IMR-90 (cell line): ENCODE measurements around the gene USH2A.

Experiments used
- CEBPB ChIP-seq: IDR thresholded peaks from 2 replicates; pipeline ENCODE4 v1.6.1; 2012; ENCODE audit warnings: low read depth, low read length, improper control_type of control experiment
- MXI1 ChIP-seq: IDR thresholded peaks from 2 replicates; pipeline ENCODE4 v1.6.1; 2012; ENCODE audit warnings: low read depth, mild to moderate bottlenecking, low read length, moderate library complexity, borderline replicate concordance
- POLR2A ChIP-seq: IDR thresholded peaks from 2 replicates; pipeline ENCODE4 v1.6.1; 2012; ENCODE audit warnings: mild to moderate bottlenecking, low read depth, low read length
- SMC3 ChIP-seq: fragments of 150-350 bp; IDR thresholded peaks from 2 replicates; pipeline ENCODE4 v1.6.1; 2016; ENCODE audit warnings: low read depth, mild to moderate bottlenecking, antibody characterized with exemption, low read length, moderate library complexity
- TF ChIP-seq, protein P1 (sequence below): fragments of 150-350 bp; IDR thresholded peaks from 2 replicates; pipeline ENCODE4 v1.6.1; 2017; ENCODE audit warnings: mild to moderate bottlenecking, antibody characterized with exemption, low read length, low read depth
- TF ChIP-seq, protein P2 (sequence below): conservative IDR thresholded peaks from 2 replicates; pipeline ENCODE4 v1.5.1; 2012; ENCODE audit warnings: mild to moderate bottlenecking, low read depth, low read length, improper control_type of control experiment

DNA sequence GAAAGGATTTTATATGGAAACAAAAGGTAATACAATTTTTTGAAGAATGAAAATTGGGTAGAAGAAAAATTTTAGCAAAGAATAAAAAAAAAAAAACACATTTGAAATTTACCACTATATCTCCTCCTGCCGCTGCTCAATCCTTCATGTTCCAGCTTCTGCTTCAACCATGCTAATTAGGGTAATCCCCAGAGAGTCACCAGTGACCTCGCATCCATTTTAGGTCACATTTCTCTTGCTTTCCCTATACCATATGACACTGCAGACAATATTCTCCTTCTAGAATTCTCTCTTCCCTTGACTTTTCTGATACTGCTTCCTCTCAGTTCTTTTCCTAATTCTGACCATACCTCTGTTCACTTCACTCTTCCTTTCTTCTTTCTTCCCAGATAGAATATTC, 237.1 kb downstream of the USH2A start:
- TF ChIP-seq, protein P1, sequence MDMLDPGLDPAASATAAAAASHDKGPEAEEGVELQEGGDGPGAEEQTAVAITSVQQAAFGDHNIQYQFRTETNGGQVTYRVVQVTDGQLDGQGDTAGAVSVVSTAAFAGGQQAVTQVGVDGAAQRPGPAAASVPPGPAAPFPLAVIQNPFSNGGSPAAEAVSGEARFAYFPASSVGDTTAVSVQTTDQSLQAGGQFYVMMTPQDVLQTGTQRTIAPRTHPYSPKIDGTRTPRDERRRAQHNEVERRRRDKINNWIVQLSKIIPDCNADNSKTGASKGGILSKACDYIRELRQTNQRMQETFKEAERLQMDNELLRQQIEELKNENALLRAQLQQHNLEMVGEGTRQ: no peak
- TF ChIP-seq, protein P2, sequence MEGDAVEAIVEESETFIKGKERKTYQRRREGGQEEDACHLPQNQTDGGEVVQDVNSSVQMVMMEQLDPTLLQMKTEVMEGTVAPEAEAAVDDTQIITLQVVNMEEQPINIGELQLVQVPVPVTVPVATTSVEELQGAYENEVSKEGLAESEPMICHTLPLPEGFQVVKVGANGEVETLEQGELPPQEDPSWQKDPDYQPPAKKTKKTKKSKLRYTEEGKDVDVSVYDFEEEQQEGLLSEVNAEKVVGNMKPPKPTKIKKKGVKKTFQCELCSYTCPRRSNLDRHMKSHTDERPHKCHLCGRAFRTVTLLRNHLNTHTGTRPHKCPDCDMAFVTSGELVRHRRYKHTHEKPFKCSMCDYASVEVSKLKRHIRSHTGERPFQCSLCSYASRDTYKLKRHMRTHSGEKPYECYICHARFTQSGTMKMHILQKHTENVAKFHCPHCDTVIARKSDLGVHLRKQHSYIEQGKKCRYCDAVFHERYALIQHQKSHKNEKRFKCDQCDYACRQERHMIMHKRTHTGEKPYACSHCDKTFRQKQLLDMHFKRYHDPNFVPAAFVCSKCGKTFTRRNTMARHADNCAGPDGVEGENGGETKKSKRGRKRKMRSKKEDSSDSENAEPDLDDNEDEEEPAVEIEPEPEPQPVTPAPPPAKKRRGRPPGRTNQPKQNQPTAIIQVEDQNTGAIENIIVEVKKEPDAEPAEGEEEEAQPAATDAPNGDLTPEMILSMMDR: no peak
- TF ChIP-seq MXI1 (no peak), POLR2A (no peak), CEBPB (no peak), SMC3 (no peak)
